Erythroblast (primary cell): ENCODE measurements around the gene PLEKHG2.

Experiments
- GATA1 ChIP-seq: IDR thresholded peaks from 2 replicates; pipeline ENCODE4 v1.6.1; 2011; ENCODE audit warnings: low read depth, mild to moderate bottlenecking, control low read depth, low read length, moderate library complexity
- POLR2A ChIP-seq: IDR thresholded peaks from 2 replicates; pipeline ENCODE4 v1.6.1; 2011; ENCODE audit warnings: mild to moderate bottlenecking, low read length

DNA sequence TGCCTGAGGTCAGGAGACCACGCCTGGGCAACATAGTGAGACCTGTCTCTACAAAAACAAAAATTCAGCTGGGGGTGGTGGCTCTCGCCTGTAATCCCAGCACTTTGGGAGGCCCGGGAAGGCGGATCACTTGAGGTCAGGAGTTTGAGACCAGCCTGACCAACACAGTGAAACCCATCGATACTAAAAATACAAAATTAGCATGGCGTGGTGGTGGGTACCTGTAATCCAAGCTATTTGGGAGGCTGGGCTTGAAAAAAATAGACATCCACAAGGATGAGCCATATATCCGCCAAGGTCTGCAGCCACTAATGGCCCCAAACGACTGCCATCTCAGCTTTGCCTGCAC is 20.2 kb downstream of the PLEKHG2 start:
- no peak for TF ChIP-seq GATA1
- TF ChIP-seq POLR2A = no peak
